NCI-H146 treated with DMSO at 0.1 percent for 48 hours (cell line): ENCODE data around the gene FNBP1L.
"Not testable (repeated sequence)": the region's sequence is repeated elsewhere in the genome, so short reads cannot be mapped to it uniquely, and the experiment has no call there.

ENCODE experiments used
- DNase-seq: peaks from one replicate; lab custom pipeline; 2025; ENCODE audit not compliant: unreplicated experiment; lab: John Stamatoyannopoulos, UW

The FNBP1L gene

DNA sequence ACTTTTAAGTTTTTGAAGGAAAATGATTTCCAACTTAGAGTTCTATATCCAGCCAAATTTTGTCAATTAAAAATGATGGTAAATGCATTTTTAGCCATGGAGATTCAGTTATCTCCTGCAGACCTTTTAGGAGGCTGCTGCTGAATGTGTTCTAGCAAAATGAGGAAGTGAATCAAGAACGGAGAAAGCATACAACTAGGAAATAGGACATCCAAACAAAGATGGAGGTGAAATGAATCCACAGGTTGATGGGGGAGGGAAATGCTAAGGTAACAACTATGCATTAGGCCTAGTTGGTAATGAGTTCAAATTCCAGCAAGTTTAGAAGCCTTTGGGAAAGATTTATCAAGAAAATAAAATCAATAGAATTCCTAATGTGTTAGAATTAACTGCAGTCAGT, 80.5 kb downstream of the FNBP1L start:
- no peak for DNase-seq

DNA sequence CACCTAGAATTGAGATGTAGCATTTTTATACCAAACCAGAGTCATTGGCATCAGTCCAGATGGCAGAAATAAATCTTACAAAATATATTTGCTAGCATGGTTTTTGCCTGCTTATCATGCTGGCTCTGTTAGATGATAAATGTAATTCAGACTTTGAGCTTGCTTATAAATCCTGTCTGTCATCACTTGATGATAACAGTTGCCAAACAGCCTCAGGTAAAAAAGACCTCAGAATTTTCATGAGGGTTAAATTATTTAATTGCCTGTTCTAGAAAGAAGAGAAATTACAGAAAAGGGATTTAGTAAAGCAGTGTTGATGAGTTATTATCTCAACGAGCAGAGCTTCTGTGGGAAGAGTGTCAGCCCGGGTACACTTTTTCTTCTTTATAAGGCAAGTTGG, 83.3 kb downstream of the FNBP1L start:
- DNase-seq: no peak

DNA sequence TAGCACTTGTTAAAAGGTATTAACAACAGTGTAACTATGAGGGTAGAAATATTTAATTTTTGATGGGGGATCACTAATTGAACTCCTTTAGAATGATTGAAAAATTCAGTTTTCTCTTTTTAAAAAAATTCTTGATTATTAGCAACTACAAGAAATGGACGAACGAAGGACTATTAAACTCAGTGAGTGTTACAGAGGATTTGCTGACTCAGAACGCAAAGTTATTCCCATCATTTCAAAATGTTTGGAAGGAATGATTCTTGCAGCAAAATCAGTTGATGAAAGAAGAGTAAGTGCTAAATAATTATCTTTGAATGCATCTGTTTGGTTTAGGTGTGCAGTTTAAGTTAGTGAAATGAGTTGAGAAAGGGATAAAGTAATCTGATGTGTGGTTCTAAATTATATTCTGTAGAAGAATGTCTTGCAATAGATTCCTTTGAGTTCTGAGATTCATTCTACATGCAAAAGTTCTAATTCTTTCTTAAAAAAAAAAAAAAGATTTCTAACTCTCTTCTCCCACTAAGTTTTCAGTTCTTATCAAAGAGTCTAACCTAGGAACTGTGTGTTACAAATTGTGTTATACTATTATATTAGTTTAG, 85.0 kb downstream of the FNBP1L start:
- no peak for DNase-seq

DNA sequence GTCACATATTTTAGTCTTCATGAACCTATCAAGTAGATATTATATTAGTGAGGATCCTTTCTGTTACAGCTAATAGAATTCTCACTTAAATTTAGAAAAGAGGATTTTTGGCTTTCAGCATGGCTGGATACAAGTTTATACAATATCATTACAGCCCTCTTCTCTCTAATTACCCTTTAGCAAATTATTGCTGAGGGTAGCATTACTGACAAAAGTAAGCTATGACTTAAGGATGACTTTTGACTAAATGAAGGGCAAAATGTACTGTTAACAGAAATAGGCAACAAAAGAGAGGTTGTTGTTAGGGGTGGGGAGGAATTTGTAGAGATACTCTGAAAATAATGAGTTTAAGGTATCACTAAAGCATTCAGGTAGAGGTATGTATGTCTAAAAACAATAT, 85.8 kb downstream of the FNBP1L start:
- DNase-seq: no peak

DNA sequence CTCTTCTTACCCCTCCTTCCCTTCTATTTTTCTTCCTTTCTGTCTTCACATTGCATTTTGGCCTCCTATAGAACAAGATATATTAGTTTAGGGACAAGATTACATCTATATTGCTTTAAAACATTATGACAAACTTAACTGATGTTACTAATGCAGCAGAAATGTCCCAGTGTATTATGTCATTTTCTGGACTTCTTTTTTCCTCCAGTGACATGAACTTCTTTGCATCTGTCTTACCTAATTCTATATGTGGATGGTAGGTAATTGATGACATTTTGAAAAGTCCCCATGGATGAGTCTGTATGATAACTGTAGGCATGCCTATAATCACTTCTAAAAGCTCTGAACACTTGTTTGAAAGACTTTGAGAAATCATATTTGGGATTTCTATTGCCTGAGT, 89.5 kb downstream of the FNBP1L start:
- DNase-seq: no peak

DNA sequence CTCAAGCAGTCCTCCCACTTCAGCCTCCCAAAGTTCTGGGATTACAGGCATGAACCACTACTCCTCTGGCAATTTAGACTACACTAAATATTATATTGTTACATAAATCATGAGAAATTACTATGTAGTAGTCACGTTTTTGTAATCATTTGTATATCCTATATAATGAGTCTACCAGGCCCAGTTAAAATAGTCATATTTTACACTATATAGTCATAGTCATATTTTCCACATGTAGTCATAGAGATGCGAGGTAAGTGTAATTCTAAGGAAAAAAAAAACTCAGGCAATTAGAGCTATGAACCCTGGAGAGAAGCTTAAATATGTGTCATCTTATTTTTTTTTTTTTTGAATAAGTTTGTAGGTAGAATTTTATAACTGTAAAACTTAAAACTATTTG, 90.0 kb downstream of the FNBP1L start:
- DNase-seq: no peak

DNA sequence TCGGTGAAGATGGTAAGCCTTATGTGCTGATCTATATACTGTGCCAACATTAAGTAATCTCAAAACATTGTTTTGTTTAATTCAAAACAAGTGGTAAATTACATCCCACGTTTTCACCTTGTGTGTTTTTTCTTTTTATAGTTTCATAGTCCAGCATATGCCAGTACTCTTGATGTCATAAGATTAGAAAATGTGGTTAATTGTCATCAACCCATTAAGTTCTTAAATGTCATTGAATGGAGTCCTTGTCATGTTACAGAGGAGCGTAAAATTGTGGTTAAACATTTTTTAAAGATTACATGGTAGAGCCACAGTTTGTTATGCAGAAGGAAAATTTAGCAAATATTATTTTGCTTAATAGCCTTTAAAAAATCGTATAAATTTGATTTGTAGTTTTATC, 93.1 kb downstream of the FNBP1L start:
- DNase-seq: no peak

DNA sequence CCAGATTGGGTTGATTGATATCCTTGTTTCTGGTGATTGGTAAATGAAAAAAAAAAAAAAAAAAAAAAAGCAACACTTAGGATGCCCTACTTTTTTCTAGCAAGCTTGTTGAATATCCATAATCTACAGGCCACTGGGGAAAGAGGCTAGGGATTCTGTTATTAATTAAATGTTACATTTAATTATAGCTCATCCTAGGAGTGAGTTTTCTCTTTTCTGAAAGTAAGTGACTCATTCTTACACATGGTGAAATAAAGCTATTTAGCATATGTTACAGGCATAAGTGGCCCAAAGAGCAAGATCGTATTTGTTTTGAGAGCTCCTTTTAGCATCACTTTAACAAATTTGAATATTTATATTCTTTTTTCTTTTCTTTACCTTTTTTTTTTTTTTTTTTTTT, 94.5 kb downstream of the FNBP1L start:
- no peak for DNase-seq

DNA sequence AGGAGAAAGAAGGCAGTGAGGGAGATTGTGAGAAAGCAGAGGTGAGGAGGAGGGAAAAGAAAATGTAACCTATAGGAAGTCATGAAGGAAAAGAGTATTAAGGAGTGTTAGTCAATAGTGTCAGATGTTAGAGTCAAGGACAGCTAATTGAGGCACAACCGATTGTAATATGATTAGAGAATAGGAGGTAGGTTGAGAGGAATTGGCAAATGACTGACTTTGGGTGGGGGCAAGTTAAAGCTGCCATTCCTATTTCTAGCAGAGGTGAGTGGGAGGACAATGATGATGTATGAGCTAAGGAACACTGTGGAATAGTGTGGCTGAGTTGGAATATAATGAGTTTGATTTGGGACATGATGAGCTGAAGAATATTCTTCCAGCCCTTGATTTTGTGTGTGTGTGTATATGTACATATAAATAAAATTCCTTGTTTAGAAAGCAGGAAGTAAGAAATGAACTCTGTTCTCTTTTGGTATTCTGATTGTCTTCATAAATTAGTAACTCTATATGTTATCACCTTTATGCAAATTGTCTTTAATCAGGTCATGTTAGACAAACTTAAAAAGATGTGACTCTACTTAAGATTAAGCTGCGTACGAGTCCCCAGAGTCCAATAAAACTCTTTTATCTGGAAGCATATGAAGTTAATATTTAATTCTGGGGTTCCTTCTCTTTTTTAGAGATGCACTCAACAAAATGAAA, 98.4 kb downstream of the FNBP1L start:
- DNase-seq: no peak

DNA sequence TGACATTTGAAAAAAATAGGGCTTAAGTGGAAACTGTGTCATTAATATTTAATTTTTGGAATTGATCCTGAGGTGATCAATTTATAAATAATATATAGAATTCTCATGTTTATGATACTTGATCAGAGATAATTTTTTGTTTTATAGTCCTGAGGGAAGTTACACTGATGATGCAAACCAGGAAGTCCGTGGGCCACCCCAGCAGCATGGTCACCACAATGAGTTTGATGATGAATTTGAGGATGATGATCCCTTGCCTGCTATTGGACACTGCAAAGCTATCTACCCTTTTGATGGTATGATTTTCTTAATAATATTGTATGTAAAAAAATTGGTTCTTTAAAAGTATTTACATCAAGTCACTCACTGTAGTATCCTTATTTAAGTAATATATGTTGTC, 101.2 kb downstream of the FNBP1L start:
- DNase-seq: no peak

DNA sequence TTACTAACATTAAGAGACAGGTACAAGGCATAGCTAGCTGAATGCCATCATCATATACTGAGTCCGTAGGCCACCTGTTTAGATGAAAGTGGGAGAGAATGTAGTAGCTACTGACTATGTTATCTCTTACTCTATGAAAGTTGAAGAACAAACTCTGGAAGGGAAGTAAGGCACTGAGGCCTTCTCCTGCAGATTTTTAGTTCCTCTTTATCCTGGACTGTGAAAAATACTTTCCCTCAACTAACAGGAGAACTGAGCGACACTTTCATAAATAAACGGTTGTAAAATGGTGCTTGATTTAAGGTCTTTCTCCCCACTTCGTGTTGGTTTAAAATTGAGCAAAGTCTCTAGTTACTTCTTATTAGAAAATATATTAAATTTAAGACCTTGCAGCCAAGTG, 101.9 kb downstream of the FNBP1L start:
- no peak for DNase-seq

DNA sequence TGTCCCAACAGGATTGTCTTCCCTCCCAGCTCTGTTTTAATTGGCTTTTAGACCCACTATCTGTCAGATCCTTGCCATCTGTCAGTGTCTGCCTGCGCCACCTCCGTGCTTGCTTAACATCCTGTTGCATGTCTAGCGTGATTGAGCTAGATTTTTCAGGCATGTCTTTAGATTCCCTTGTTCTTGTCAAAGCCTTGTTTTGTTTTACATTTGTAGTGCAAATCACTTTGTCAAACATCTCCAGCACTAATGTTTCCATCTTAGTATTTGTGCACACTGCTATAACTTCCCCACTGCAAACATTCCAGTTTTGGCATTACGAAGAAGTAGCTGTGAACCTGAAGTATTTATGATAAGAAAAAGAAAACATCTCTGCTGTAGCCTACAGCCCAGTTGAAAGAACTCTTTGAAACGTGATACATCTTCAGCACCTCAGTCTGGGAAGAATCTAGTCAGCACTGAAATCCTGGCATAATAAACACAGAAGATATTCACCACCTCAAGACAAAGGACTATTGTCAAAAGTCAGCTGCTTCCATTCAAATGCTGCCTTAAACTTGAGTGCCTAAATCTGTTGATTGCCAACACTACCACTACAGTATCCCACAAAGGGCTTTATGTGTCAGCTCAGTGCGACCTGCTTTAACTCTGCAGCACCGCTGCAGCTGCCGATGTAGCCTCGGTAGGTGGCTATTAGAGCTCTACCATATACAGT, 105.0 kb downstream of the FNBP1L start:
- DNase-seq: no peak

DNA sequence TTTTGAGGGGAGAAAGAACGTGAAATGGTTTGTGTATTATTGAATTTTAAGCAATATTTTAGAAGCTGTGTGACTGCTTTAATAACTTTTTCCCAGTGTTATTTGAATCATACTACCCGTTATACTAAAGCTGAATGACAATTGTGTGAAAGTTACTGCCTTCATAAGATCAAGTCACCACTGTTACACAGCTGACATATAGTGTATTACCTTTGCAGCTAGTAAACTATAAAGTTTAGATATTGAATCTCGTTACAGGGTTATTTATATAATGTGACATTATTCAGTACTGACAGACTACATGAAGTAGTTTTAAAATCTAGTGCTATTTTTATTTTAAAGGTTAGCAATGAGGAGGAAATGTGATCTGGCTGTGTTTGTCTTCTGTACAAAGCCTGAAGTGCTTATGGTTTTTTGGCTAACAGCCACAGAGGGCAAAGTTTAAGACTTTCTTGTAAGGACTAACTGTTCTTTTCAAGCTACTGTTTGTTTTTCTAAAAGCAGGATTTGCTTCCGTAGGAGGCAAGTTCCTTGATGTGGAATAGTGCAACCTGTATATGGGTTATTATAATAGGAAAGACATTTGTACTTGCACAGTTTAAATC, 106.1 kb downstream of the FNBP1L start:
- not testable (repeated sequence) for DNase-seq

DNA sequence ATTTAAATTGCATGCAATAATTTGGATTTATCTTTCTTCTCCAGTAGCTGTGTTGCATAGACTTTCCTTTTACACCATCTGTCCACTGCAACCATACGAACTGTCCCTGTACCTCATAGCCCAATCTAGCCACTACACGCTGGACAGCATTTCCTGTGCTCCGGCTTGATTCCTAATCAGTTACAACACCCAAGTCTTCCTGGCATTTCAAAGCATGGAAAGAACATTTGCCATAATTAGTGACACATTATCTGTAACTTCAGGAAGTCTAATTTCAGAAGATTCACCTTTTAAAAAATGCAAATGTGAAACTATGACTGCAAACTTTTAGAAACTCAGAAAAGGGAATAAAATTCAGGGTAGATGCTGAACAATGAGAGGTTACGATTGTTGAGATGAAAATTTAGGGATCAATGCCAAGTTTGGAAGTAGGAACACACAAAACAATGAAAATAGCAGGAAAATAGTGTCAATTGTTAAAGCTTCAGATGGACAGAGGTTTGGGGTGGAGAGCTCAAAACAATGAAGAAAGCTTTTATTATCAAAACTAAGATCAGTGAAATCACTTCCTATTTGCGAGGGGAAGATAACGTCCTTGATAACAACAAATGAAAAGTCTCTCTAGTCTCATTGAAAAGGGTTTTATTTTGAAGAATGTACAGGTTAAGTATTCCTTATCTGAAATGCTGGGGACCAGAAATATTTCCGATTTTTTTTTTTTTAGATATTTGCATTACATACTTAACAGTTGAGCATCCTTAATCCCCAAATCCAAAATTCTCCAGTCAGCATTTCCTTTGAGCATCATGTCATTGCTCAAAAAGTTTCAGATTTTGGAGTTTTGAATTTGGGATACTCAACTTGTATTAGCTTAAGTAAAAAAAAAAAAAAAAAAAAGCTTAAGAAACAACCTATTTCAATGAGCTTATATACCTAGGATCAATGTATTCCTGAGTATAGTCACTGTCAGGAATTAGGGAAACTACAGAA, 107.3 kb downstream of the FNBP1L start:
- no peak for DNase-seq

DNA sequence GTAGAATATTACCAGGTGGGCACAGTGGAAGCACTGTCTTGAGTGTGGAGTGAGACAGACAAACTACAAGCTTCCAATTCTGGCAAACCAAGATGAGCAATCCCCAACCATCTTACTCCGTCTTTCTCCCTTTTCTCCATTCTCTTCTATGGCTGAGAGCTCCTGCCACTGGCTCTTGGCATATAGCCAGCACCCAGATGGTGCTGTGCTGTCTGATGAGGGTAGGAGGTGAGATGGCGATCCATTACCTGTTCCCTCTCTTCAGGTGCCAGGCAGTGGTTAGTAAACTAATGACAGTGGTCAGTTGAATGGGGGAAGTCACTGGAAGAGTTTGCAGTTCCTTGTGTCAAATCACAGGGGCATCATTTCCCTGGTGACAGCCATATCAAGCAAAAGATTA, 108.4 kb downstream of the FNBP1L start:
- DNase-seq: no peak

DNA sequence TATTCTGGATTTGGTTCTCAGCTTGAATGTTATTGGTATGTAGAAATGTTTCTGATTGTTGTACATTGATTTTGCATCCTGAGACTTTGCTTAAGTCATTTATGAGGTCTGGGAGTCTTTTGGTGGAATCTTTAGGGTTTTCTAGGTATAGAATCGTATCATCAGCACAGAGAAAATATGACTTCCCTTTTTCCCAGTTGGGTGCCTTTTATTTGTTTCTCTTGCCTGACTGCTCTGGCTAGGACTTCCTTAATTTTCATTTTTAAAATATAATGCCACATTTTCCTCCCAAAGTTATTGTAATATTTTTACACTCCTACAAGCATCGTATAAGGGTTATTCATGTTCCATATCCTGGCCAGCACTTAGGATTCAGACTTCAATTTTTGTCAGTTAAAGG, 111.1 kb downstream of the FNBP1L start:
- DNase-seq: no peak

DNA sequence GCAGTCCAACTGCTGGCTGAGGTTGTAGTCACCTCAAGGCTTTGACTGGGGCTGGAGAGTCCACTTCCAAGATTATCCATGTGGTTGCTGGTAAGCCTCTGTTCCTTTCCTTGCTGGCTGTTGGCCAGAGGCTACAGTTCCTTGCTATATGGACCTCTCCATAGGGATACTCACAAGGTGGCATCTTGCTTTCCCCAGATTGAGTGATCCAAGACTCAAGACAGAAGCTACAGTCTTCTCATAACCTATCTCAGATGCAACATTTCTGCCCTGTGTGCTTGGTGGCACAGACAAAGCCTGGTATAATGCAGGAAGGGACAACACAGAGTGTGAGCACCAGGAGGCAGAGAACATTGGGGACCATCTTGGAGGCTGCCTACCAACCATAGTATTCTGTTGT, 111.8 kb downstream of the FNBP1L start:
- DNase-seq: no peak

DNA sequence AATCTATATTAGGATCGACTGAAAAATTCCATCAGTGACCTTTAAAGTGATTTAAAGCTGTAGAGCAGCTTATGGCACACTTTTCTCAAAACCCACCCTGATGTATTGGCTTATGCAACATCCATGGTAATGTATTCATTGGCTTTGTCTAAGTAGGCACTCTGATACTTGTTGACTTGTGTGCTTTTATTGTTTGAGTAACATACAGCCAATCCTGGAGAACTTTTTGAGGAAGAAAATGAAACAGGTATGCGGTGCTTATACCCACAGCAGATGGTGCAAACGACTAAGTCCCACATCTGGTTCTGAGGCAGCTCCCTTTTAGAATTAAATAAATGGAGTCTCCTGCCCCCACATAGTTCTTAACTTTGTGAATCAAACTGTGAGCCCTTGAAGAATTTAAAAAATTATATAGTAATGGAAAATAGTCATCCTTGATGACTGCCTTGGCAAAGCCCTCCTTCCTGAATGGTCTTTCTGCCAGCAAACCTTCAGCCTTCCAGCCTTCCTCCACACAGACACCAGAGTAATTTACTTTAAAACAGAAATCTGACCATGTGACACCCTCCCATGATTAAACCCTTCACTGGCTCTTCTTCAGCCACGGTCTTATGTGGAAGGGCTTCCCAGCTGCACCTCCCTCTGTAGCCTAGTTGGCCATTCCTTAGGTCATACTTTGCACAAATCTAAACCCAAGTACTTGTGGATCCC, 117.7 kb downstream of the FNBP1L start:
- no peak for DNase-seq

DNA sequence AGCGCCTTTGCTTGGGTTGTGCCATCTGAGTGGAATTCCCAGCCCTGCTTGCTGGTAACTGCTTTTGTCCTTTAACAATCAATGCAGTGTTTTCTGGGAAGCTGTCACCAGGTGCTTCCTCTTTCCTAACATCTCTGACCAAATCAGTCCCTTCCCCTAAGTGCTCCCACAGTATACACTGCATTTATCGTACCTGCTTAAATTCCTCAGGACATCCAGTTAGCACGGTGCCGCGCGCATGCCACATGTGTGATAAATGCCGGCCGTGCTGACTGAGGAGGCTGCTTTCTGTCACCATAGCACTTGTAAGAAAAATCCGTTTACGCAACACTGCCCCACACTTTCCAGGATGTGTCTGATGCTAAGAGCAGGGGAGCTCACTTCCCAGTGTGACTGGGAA, 118.3 kb downstream of the FNBP1L start:
- no peak for DNase-seq

DNA sequence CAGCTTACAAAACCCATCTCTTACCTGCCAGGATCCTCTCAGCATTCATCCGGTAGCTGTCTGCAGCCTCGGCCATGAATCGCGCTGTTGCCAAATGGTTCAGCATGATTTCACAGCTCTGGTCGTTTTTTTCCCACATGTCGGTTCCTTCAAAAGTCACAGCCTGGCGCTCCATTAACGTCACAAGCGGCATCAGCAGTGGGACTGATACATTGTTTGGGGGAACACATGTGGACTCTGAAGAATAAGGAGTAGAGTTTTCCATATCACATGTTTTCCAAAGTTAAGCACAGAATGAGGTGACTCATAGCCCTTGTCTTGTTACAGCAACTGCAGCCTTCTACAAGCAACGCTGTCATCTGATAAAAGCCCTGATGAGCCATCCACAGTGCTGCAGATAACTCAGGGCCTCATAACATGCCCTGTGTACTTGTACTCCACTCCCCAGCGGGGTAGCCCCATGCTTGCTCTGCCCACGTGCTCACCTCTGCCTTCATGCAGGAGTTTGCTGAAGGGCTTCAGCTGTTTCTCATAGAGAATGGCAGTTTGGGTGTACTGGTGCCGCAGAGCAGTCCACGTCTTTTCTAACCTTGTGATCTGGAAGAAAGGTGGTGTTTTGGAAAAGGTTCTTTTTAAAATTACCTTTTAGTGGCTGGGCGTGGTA, 119.5 kb downstream of the FNBP1L start:
- no peak for DNase-seq
